Measurements from ENCODE around the gene TRIOBP.
"Not testable (repeated sequence)": the region's sequence is repeated elsewhere in the genome, so short reads cannot be mapped to it uniquely, and the experiment has no call there.

TRIOBP gene

DNA sequence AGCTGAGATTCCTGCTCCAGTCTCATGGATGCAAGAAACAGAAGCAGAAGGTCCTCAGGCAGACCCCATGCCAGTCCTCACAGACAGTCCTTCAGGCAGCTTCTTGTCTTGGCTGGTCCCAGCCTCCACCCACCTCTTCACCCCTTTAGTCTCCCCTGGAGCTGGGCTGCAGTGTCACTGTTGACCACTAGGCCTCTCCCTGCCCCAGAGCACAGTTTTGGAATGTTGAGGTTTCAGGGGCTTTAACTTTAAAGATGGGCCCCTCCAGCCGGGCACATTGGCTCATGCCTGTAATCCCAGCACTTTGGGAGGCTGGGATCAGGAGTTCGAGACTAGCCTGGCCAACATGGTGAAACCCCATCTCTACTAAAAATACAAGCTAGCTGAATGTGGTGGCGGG, 71.4 kb downstream of the TRIOBP start:
- DNase-seq (ENCODE audit: low read depth, low spot score) = no peak

DNA sequence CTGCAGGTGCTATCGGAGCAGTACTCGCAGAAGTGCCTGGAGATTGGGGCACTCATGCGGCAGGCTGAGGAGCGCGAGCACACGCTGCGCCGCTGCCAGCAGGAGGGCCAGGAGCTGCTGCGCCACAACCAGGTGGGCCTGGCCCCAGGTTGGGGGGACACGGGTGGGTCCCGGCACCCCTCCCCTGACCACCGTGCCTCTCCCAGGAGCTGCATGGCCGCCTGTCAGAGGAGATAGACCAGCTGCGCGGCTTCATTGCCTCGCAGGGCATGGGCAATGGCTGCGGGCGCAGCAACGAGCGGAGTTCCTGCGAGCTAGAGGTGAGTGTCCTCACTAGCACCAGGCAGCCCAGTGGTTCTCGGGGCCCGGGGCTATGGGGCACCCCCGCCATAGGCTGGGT, 72.2 kb downstream of the TRIOBP start:
- no peak overlapping the region for H3K27ac ChIP-seq

More for the DNA sequence above, 71.4 kb downstream of the TRIOBP start:
- no peak overlapping the region for H3K27ac ChIP-seq

DNA sequence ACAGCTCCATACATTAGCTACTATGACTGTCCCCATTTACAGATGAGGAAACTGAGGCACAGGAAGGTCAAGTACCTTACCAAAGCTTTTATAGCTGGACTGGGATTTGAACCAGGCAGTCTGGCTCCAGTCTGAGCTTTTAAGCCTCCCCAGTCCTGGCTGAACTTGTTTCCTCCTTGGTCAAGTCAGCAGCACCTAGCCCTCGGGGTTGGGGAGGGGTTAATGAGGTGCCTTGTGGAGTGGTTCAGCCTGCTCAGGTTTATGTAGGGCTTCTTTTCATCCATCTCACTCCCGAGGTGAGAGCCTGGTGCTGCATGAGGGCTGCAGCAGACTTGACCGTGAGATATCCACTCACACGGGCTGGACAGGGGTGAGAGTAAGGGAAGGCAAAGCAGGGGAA, 74.2 kb downstream of the TRIOBP start:
- no peak for DNase-seq (ENCODE audit: low read depth, low spot score)
- H3K27ac ChIP-seq = no peak overlapping the region

More for the DNA sequence above, 72.2 kb downstream of the TRIOBP start:
- DNase-seq (ENCODE audit: low read depth, low spot score) = no peak

GRCh38 chr22:37771702-37772427, 75.0 kb downstream of the TRIOBP start:
- no peak for DNase-seq (ENCODE audit: low read depth, low spot score)
- no peak overlapping the region for H3K27ac ChIP-seq

GRCh38 chr22:37774728-37775127, 77.9 kb downstream of the TRIOBP start:
- peak overlapping the region; percentile 99 for H3K27ac ChIP-seq
- no peak for DNase-seq (ENCODE audit: low read depth, low spot score)

GRCh38 chr22:37775785-37776638, 79.2 kb downstream of the TRIOBP start:
- peak; percentile 91 for DNase-seq (ENCODE audit: low read depth, low spot score)
- H3K27ac ChIP-seq = peak overlapping the region; percentile 99

GRCh38 chr22:37776639-37777005, 79.8 kb downstream of the TRIOBP start:
- no peak for DNase-seq (ENCODE audit: low read depth, low spot score)
- H3K27ac ChIP-seq = peak overlapping the region; percentile 99

- H3K27ac ChIP-seq = peak overlapping the region; percentile 99
- peak; percentile 98 for DNase-seq (ENCODE audit: low read depth, low spot score)
Measured at GRCh38 chr22:37777122-37777687, 80.4 kb downstream of the TRIOBP start.

DNA sequence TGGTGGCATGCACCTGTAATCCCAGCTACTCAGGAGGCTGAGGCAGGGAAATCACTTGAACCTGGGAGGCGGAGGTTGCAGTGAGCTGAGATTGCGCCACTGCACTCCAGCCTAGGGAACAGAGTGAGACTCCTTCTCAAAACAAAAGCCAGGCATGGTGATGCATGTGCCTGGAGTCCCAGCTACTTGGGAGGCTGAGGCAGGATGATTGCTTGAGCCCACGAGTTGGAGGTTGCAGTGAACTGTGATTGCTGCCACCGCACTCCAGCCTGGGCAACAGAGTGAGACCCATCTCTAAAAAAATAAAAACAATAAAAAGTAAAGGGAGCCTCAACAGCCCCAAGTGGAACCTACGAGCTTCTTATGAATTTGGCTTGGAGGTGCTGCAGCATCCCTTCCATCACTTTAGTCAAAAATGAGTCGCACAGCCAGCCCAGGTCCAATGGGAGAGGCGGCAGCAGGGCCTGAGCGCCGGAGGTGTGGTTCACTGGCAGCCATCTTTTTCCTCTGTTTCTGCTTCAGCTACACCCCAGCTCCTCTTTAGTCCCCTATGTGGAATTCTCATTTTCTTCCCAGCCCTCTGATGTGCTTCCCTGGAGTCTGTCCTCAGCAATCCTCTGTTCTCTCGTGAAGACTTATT, 81.6 kb downstream of the TRIOBP start:
- DNase-seq (ENCODE audit: low read depth, low spot score) = no peak
- H3K27ac ChIP-seq = peak overlapping the region; percentile 99

DNA sequence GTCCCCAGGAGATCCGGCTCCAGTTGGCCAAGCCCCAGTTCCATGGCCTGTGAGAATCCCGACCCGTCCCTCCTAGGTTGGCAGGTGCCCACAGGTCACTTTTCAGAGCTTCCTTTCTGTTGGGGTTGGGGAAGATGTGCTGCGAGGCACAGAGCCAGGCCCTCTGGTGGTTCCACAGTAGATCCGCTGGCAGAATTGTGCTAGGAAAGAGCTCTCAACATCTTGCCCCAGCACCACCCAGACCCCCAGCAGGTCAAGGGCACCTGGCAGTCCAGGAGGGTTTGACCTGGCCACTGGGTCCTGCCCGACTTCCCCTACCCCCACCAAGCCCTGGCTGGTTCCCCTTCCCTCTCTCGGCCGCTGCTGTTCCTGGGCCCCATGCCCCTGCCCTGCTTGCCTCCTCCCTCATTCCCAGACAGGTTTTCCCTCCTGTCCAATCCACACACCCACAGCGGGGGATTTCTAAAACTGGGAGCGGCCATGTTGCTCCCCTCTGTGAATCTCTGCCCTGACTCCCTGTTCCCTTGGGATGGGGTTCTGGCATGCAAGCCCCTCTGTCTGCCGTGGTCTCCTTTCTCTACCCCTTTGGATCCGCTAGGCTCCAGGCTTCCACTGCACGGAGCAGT, 84.7 kb downstream of the TRIOBP start:
- DNase-seq (ENCODE audit: low read depth, low spot score) = no peak
- H3K27ac ChIP-seq = peak overlapping the region; percentile 84

DNA sequence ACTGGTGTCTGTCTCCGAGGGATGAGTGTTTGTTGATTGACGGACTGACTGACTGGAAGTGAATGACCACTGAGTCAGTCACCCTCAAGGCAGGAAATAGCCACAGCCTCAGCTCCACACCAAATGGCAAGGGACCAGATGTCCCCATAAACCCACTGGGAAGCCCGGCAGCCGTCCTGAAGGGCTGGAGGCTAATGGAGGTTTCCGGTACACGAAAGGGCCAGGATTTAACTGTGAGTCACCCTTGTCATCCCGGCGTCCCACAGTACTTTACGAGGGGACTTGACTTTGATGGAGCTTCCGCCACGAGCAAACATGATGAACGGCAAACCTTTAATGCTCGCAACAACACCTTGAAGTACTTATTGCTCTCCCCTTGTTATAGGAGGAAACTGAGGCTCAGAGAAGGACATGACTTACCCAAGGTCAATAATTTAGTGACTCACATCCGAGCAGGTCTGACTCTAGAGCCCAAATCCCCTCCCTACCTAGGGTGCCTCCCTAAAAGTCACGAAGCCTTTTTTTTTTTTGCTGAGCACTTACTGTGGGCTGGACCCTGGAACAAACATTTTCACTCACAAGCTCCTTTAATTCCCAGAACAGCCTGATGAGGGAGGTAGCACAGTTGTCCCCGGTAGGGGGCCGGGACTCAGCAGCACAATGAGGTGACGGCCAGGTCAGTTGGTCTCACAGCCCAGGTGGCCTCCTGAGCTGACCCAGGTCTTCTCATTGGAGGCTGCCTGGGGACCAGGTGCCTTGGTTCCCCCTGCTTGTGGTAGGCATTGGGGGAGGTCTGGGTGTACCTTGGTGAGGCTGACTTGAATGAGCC, 85.7 kb downstream of the TRIOBP start:
- no peak for DNase-seq (ENCODE audit: low read depth, low spot score)
- H3K27ac ChIP-seq = peak overlapping the region; percentile 84

DNA sequence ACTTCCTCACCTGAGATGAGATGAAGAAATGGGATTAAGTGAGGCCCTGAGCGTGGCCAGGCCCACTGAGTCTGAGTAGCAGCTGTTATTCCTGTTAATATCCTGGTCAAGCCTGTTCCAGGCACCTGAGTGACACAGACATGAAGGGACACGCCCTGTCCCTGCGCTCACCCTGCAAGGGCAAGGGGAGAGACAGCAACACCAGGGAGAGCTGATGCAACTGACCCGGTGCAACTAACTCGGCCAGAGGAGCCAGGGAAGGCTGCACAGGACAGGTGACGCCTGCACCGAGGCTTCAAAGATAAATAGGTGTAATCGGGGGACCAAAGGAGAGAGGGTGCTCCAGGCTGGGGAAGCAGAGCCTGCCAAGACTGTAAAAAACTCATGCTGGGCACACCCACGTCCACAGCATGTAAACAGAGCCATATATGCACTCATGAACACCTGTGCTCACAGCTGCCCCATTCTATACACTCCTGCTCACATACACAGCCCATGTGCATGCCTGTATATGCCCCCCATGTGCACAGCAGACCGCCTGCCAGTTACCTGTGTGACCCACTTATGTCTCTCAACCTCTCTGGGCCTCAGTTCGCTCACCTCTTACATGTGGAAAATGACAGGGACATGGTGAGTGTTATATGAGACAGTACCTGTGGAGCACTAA, 88.1 kb downstream of the TRIOBP start:
- peak; percentile 52 for DNase-seq (ENCODE audit: low read depth, low spot score)
- peak overlapping the region; percentile 84 for H3K27ac ChIP-seq

- H3K27ac ChIP-seq = no peak overlapping the region
- DNase-seq (ENCODE audit: low read depth, low spot score) = no peak
Measured at GRCh38 chr22:37790234-37790633, 93.4 kb downstream of the TRIOBP start.

GRCh38 chr22:37792494-37792893, 95.6 kb downstream of the TRIOBP start:
- no peak overlapping the region for H3K27ac ChIP-seq
- no peak for DNase-seq (ENCODE audit: low read depth, low spot score)

- DNase-seq (ENCODE audit: low read depth, low spot score) = no peak
Measured at GRCh38 chr22:37794376-37794775, 97.5 kb downstream of the TRIOBP start.

GRCh38 chr22:37796079-37796478, 99.2 kb downstream of the TRIOBP start:
- no peak overlapping the region for H3K27ac ChIP-seq
- no peak for DNase-seq (ENCODE audit: low read depth, low spot score)

More at GRCh38 chr22:37794376-37794775, 97.5 kb downstream of the TRIOBP start:
- H3K27ac ChIP-seq = no peak overlapping the region

DNA sequence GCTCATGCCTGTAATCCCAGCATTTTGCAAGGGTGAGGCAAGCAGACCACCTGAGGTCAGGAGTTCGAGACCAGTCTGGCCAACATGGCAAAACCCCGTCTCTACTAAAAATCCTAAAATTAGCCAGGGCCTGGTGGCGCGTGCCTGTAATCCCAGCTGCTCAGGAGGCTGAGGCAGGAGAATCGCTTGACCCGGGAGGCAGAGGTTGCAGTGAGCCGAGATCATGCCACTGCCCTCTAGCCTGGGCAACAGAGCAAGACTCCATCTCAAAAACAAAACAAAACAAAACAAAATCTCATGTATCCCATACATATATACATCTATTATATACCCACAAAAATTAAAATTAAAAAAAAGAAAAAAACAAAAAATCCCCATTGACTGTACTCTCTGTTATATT, 100.4 kb downstream of the TRIOBP start:
- H3K27ac ChIP-seq; DNase-seq (ENCODE audit: low read depth, low spot score): not testable (repeated sequence)

DNA sequence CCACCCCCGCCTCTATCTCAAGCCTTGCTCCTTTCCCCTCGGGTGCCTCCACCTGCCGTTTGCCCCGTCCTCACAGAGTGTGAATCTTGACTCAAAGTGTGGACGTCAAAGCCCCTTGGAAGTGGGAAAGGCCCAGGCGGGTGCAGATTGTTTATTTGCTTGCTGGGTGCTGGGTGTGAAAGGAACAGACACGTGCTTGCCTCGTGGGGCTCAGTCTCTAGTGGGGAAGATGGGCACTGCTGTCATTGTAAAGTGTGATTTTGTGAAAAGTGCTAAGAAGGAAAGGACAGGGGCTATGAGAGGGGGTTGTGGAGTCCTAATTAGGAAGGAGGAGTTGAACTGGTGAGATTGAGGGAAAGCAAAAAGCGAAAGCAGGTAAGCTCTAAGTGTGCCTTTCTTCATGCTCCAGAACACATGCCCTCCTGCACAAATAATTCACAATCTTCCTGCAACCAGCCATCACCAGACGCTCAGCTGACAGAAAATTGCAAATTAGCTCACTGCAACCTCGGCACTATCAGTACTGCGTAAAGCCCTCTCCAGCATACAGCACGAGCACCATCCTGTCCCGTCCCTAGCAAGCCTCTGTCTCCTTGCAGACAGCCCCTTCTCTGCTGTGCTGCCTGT, 101.1 kb downstream of the TRIOBP start:
- DNase-seq (ENCODE audit: low read depth, low spot score) = no peak
- H3K27ac ChIP-seq = no peak overlapping the region
